Epithelial cell of esophagus (primary cell): ENCODE data around the gene TRPM5.

ENCODE experiments used
- DNase-seq: peaks from one replicate; pipeline ENCODE4 v3.0.0; 2010; ENCODE audit warnings: low read depth
- H3K4me3 ChIP-seq: 2 replicates; pipeline ENCODE4 v1.5.1; 2011; ENCODE audit warnings: mild to moderate bottlenecking, low read length, control low read depth
- TF ChIP-seq, protein P1 (sequence below): IDR thresholded peaks from 2 replicates; pipeline ENCODE4 v1.5.1; 2011; ENCODE audit warnings: low read depth, mild to moderate bottlenecking, low read length, control low read depth, inconsistent platforms; ENCODE audit not compliant: insufficient read depth; ENCODE audit errors: missing control alignments

TRPM5 gene

GRCh38 chr11:2424811-2425495 is 19.4 kb downstream of the TRPM5 start:
- TF ChIP-seq, protein P1, sequence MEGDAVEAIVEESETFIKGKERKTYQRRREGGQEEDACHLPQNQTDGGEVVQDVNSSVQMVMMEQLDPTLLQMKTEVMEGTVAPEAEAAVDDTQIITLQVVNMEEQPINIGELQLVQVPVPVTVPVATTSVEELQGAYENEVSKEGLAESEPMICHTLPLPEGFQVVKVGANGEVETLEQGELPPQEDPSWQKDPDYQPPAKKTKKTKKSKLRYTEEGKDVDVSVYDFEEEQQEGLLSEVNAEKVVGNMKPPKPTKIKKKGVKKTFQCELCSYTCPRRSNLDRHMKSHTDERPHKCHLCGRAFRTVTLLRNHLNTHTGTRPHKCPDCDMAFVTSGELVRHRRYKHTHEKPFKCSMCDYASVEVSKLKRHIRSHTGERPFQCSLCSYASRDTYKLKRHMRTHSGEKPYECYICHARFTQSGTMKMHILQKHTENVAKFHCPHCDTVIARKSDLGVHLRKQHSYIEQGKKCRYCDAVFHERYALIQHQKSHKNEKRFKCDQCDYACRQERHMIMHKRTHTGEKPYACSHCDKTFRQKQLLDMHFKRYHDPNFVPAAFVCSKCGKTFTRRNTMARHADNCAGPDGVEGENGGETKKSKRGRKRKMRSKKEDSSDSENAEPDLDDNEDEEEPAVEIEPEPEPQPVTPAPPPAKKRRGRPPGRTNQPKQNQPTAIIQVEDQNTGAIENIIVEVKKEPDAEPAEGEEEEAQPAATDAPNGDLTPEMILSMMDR, result no peak
- DNase-seq, result no peak
- no peak overlapping the region for H3K4me3 ChIP-seq

- no peak for DNase-seq
- H3K4me3 ChIP-seq, result no peak overlapping the region
- TF ChIP-seq, protein P1, result no peak
Observed at GRCh38 chr11:2423157-2424025, 20.9 kb downstream of the TRPM5 start.

DNA sequence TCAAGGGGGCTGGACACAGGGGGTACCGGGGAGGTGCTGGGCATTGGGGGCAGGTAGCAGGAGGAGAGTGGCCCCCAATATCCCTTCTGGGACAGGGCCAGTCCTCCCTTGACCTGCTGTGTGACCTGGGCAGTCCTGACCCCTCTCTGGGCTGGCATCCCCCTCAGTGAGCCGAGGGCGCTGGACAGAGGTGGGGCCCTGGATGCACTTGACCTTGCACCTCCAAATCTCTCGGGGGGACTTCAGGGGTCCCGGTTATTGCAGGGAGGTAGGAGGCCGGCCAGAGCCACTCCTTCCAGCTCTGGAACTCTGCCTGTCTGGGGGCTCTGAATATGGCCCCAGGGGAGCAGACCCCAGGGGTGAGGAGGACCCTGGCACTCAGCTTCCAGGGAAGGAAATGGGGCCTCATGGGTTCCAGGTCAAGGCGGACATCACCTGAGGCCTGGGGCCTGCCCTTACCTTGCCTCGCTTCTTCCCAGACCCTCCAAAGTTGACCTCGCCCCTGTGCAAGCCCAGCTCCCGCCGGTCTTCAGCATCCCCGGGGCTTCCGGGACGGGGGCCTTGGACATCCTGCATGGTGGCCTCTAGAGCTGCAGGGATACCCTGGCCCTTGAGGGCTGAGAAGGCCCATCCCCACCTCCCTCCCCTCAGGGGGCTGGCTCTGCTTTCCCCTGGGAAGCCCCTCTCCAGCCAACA is 21.7 kb downstream of the TRPM5 start:
- no peak for DNase-seq
- TF ChIP-seq, protein P1, result no peak
- H3K4me3 ChIP-seq, result no peak overlapping the region

DNA sequence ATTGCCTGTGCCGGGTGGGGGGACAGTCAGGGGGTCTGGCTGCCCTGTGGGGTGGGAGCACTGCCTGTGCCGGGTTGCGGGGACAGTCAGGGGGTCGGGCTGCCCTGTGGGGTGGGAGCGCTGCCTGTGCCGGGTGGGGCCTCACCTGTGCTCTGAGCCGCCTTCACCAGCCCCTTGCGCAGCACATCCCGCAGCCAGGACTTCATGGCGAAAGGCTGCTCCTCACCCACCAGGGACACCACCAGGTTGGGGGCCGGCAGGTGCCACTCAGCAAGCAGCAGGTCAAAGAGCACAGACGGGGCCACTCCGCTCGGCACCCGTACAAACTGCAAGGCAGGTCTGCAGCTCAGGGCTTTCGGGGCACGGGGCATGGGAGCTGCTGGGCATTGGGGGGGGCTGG is 22.3 kb downstream of the TRPM5 start:
- DNase-seq, result no peak
- H3K4me3 ChIP-seq, result no peak overlapping the region
- TF ChIP-seq, protein P1, result no peak

GRCh38 chr11:2421226-2421994 is 22.9 kb downstream of the TRPM5 start:
- H3K4me3 ChIP-seq, result no peak overlapping the region
- TF ChIP-seq, protein P1, result no peak
- no peak for DNase-seq

DNA sequence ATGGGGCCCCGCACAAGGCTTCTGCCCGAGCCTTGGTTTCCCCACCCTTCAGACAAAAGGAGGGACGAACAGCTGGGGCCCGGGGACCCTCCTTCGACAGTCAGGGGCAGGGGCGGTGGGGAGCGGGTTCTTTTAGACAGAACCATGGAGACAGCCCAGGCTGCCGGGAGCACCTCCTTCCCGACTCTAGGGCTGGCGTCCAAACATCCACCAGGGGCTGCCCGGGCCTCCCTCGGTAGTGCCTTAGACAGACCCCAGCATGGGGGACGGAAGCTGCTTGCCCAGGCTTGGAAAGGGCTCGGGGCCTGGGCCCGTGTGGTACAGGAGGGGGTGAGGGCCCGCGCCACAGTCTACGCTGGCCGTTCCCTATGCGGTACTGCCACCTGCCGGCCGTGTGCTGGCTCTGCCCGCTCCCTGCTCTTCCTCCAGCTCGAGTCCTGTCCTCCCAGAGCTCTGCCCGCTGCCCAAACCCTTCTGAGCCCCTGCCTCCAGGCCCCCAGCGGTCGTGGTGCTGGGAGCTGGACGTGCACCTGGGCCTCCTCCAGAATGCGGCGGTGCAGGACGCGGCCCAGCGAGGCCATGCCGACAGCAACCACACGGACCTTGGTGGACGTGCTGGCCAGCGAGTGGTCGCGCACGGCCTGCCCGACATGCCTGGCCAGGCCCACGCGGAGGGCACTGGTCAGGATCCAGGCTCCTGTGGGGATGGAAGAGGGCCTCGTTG is 23.6 kb downstream of the TRPM5 start:
- TF ChIP-seq, protein P1, result peak; percentile 82
- peak; percentile 72 for DNase-seq
- H3K4me3 ChIP-seq, result no peak overlapping the region
